NCI-H2196 treated with DMSO at 0.1 percent for 48 hours (cell line): Measurements from ENCODE around the gene NHLH1.
"Not testable (repeated sequence)": the region's sequence is repeated elsewhere in the genome, so short reads cannot be mapped to it uniquely, and the experiment has no call there.

Source experiments
- DNase-seq: peaks from one replicate; lab custom pipeline; 2025; ENCODE audit not compliant: unreplicated experiment; lab: John Stamatoyannopoulos, UW

Gene NHLH1

DNA sequence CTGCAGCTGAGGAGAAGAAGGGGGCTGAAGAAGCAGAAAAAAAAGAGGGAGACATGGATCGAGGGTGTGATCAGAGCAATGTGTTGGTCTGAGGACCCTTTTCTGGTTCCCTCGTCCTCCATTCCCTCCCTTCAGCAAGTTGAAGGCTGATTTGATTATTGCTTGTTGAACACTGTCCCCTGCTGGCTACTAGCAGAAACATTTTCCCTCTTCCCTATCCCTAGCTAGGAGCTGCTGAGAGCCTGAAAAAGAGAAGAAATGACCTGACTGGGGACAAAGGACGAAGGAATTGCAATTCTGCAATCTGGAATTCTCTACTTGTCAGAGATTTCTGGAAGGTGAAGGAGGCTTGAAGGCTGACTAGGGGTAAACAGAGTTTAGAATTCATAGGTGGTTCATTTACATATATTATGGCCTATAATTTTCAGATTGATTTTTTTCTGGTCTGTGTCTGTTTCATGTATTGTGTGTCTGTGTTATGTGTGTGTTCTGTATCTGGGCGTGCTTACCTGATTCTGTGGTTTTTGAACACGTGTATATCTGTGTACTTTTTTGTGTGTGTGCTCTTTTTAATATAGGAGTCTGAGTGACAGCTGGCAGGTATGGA, 9.8 kb downstream of the NHLH1 start:
- peak; percentile 61 for DNase-seq

GRCh38 chr1:160377585-160378206, 10.8 kb downstream of the NHLH1 start:
- DNase-seq = no peak

DNA sequence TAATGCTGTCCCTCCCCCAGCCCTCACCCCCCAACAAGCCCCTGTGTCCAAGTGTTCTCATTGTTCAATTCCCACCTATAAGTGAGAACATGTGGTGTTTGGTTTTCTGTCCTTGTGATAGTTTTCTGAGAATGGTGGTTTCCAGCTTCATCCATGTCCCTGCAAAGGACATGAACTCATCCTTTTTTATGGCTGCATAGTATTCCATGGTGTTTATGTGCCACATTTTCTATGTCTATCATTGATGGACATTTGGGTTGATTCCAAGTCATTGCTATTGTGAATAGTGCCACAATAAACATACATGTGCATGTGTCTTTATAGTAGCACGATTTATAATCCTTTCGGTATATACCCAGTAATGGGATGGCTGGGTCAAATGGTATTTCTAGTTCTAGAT, 17.9 kb downstream of the NHLH1 start:
- not testable (repeated sequence) for DNase-seq

- not testable (repeated sequence) for DNase-seq
Measured at GRCh38 chr1:160388406-160388805, 21.5 kb downstream of the NHLH1 start.

DNA sequence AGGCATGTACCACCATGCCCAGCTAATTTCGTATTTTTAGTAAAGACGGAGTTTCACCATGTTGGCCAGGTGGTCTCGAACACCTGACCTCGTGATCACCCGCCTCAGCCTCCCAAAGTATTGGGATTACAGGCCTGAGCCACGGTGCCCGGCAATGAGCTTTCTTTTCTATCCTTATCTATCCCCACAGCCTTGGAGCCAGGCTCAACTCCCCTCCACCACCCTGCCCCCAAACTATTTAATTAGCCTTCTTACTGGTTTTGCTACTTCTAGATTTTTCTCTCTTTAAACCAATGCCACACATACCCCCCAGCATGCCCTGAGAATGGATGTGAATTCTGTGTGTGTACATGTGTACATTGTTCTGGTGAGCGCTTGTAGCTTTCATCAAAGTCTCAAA, 27.8 kb downstream of the NHLH1 start:
- DNase-seq = no peak

DNA sequence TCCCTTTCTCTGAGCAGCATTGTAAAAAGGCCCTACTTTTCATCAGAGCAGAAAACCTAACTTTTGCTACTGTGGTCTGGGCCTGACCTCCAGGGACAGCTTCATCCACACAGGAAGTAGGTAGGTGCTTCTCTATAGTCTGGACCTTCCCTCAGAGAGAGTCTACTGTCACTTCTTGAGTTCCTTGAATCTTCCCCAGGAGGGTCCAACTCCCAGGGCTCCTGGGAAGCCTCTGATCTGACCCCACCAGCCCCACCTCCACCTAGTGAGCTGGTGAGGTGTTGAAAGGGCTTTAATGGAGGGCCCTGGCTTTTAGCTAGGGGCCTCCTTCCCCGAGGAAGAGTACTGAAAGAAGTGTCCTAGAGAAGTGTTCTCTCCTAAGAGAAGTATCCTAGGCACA, 30.8 kb downstream of the NHLH1 start:
- no peak for DNase-seq

- DNase-seq = no peak
Measured at GRCh38 chr1:160398823-160399222, 32.0 kb downstream of the NHLH1 start.

- no peak for DNase-seq
Measured at GRCh38 chr1:160399544-160400222, 32.8 kb downstream of the NHLH1 start.

GRCh38 chr1:160400223-160400645, 33.4 kb downstream of the NHLH1 start, which contains the start of gene VANGL2:
VANGL2 (plus strand) TSS chr1:160400564; CDS start chr1:160415838, 15,274 bp downstream.
- DNase-seq = peak; percentile 3

DNA sequence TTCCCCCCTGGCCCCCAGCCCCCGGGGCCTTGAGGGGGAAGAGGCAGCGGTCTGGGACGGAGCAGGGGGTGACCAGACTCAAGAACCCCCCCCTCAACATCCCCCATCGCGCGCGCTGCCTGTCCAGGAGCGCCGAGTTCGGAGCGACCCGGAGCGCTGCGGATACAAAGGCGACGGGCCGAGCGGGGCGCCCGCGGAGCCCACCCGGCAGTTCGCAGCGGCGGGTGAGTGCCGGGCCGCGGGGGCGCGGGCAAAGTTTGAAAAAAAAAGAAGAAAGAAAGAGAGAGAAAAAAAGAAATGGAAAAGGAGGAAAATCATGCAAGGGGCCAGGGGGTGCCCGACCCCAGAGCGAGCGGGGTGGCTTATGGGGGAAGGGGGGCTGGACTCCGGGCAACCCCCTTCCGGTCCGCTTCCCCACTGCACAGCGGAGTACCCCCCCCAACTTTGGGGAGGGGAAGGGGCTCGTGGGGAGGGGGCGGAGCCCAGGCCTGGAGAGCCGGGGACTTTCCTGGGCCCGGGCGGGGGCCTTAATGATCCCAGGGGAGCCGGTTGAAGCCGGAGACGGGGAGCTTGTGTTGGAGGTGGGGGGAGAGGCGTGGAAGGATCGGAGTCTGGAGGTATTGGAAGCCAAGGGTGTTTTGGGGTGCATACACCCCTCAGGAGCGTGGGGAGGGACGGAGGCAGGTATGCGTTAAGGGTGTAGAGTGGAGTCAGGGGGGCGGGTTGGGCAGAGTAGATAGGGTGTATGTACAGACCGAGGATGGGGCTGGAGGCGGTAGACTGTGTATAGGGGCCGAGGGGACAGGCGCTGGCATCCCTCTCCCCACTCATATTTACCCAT, 34.0 kb downstream of the NHLH1 start:
- DNase-seq = no peak

DNA sequence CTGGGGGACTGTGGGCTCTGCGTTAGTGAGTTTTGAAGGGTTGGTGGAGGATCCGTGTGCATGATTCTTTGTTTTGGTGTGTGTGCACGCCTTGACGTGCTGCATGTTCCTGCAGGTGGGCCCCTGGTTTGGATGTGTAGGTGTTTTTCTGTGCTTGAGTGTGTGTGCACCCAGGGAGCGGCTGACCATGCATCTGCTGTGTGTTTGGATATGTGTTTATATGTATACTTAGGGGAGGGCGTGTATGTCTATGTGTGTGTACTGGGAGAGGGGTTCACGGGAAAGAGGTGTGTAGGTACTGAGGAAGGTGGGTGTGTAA, 34.6 kb downstream of the NHLH1 start:
- DNase-seq = no peak

DNA sequence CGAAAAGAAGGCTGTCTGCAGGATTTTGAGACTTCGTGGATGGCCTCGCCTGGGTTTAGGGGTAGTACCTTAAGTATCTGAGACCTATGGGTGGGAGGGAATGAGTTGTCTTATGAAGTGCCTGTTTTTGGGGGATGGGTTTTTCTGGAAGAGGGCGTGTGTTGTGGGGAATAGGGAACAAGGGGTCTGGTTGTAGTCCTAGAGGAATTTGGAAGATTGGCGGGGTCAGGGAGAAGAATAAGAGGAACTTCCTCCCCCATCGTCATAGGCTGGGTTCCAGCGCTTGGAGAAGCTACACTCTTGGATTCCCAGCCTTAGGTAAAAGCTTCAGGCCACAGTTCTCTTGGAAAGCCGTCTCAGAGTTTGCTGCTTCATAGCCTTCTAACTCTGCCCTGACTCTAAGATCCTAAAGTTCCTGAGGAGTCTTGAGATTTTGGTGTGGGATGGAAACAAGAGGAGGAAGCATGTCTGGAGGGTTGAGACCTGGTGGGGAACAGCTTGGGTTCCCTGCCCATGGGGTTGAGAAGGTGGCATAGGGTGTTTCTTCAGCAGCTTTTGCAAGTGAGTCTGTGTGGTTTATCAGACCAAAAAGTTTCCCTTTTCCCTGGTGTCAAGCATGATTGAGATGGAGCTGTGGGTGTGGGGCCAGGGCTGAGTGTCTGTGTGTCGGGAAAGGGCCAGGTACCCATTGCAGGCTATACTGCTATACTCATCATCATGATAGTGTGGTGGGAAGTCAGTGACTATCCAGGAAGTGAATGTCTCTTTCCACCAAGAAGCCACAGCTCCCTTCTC, 35.3 kb downstream of the NHLH1 start:
- DNase-seq = no peak

- no peak for DNase-seq
Measured at GRCh38 chr1:160403244-160403643, 36.4 kb downstream of the NHLH1 start.

DNA sequence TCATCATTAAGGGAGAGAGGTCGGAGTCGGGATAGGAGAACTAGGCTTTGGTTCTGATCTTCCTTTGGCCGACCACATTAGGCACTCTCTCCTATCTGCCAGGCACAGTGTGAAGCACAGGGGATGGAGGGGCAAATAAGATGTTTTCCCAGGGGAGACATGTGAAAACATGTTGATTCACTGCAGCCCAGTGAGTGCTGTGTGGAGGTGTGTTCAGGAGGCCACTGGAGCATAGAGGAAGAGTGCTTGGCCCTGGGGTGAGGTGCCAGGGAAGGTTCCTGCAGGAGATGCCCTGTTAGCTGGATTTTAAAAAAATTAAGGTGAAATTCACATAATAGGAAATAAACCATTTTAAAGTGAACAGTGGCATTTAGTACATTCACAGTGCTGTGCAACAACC, 37.2 kb downstream of the NHLH1 start:
- DNase-seq = no peak

GRCh38 chr1:160405331-160405877, 38.5 kb downstream of the NHLH1 start:
- no peak for DNase-seq

- no peak for DNase-seq
Measured at GRCh38 chr1:160406131-160406968, 39.5 kb downstream of the NHLH1 start.

DNA sequence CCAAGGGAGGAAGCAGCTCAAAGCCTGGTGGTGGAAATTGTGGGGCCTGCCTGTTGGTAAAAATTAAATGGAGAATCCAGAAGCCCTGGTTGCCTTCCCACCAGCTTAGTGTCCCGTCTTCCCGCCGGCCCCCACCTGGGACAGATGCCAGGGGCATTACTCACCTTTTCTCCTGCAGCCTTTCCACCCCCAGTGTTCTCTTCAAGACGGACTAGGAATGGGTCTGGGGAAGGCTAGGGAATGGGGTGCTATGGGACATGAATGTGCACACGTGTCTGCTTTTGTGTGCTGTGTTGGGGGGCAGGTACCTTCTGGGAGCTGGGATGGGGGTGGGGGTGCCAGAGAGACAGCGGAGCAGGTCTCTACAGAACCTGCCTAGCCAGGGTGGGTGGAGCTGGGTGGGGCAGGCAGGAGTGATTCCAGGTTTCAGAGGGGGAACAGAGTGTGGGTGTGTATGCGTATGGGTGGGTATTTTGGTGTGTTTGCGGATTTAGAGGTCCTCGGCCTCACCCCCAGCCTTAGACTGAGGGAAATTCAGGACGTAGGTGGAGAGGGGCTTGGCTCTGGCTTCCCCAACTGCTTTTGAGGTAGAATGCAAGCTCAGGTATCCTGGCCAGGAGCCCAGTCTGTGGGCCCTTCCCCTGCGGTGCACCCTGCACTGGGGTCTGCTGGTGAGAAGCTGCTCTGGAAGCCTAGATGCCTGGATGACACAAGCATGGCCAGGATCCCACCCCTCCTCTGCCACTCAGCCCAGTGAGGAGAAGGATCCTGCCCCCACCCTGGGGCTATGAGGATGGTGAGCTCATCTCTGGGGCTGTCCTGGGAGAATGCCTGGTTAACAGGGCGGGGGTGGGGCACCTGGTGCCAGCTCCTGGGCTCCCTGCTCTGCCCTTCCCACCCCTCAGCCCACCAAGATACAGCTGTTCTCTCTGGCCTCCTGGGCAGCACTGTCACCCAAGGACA, 41.2 kb downstream of the NHLH1 start:
- no peak for DNase-seq

- DNase-seq = no peak
Measured at GRCh38 chr1:160408864-160409263, 42.0 kb downstream of the NHLH1 start.
